ENCODE data around the gene KCNH3.
A peak's percentile ranks its signal among the peaks of the same experiment; 100 is the strongest.
"Not testable (repeated sequence)": the region's sequence is repeated elsewhere in the genome, so short reads cannot be mapped to it uniquely, and the experiment has no call there.

KCNH3 gene

DNA sequence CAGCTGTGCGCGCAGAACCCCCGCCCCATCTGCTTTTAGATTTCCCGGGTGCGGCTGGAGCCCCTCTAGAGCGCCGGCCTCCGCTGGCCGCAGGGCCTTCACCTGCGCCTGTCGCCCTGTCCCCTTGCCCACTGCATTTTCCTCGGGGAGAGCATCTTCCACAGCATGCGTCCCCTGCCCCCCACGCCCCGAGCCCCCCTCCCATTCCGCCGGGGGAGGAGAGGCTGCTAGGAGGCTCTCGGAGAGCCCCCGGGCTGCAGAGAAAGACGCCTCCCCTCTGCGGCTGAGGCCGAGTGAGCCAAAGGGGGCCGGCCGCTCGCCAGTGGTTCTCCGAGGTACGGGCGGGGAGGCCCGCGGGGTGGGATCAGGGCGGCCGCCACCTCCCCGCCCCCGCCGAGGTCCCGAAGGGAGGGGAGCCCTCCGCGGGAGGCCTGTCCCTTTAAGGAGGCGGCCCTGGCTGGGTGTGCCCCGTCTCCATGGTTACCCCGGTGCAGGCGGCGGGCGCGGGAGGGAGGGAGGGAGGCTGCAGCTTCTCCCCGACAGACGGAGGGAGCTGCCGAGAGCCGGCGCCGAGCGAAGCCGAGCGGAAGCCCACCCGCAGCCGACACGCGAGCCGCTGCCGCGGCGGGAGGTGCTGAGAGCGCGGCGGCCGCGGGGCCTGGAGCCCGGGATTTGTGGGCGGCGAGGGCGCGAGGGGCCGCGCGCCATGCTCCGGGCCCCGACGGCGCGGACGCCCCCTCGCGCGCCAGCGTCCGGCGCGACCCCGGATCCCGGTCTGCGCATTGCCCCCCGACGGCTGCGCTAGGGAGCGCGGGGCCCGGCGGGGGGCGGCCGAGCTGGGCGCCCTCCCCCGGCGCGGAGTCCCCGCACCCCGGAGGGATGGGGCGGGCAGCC lies at the start of gene KCNH3:
Gene KCNH3 (plus strand): TSS at position 521 of the 894 bp plus-strand sequence. CDS start 387 bp downstream, outside the sequence.
- peak; percentile 93 for DNase-seq

DNA sequence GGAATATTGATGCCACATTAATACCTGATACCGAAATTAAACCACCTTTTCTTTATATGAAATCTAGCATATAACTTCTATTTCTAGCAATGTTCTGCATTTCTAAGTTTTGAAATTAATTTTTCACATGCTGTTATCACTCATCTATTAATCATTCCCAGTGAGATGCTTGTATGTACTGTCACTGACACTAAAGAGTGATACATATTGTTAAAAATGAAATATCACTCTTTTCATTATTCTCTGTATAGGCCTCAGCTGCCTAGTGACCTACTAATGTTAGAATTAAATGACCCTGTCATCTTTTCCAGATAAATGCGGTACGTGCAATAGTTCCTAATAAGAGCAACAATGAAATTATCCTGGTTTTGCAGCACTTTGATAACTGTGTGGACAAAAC lies 49.7 kb upstream of the KCNH3 start:
- no peak for DNase-seq

DNA sequence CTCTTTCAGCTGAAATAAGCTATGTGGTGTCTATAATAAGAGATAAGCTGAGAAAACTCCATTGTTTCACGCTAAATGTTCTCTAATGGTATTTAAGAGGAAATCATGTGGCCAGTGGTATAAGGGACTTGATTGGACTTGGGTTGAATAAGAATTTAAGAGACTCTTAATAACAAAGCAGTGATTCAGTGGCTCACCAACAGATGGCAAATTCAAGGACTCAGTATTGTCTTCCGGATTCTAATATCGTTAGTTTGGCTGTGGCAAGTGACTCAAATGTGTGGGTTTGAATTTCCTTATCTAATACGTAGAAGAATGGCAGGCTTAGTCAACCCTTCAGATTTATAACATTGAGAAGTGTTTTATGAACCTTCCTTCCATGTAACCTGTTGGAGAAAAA lies 49.1 kb upstream of the KCNH3 start:
- DNase-seq, result no peak

DNA sequence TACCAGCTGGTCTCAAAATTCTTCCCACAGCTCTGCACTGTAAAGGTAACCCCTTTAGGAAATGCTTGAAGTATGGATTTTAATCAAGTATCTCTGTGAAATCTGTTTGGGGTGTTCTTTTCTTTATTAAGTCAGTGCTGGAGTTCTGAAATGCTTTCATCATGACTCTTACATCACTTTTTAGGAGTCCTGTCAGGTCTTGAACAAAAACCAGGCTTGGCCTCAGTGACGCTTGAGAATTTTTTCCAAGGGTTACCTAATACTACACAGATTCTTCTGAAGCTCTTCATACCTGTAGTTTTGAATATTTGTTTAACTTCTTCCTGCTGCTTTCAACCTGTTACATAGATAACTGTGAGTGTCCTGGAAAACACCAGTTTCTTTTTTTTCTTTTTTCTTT lies 47.0 kb upstream of the KCNH3 start:
- DNase-seq, result no peak

DNA sequence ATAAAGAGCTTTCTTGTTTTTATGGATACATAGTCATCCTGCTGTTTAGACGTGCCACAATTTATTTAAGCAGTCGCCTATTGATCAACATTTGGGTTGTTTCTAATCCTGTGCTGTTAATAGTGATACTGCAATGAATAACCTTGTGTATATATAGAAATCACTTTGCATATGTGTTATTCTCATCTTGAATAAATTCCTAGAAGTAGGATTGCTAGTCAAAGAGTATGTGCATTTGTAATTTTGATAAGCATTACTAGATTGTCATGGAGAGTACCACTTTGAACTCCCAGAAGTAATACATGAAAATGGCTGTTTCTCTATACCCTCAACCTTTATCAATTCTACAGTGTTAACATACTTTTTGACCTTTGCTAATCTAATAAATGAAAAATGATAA lies 44.9 kb upstream of the KCNH3 start:
- DNase-seq, result no peak

GRCh38 chr12:49496417-49497360 lies 42.1 kb upstream of the KCNH3 start:
- no peak for DNase-seq

DNA sequence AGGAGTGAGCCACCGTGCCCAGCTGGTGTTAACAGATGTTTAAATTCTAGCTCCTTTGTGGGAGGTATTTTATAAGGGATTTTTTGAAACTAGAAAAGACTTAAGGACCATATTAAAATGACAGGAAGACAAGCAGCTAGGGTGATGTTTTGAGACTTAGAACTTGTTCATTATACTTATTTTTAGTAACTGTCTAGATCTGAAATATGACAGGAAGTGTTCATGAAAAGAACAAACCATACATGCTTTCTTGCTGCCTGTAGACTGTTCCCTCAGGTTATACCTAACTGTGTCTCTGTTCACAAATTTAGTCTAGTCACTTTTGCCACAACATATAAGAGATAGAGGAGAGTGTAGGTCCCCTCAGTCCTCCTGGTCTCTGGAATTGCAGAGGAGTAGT lies 36.9 kb upstream of the KCNH3 start:
- DNase-seq, result no peak

GRCh38 chr12:49502590-49502989 lies 36.2 kb upstream of the KCNH3 start:
- no peak for DNase-seq

GRCh38 chr12:49503674-49504180 lies 35.1 kb upstream of the KCNH3 start:
- no peak for DNase-seq

- no peak for DNase-seq
These were observed 33.2 kb upstream of the KCNH3 start for GRCh38 chr12:49505672-49506071.

DNA sequence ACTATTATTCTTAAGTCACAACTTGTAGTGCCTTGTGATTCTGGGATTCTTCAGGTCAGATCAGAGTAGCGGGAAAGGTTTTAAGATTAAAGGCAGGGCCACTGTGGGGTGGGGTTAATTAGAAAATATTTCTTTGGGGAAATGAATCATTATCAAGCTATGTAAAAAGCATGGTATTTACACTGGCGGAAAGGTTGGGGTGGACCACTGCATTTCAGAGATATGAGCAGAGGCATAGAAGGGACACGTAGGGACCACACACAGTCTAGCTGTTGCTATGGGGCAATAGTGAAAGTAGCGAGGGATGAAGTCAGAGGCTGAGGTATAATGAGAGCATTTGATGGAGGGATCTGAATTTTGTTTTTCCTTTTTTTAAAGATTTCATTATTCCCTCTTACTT lies 31.7 kb upstream of the KCNH3 start:
- no peak for DNase-seq

GRCh38 chr12:49509681-49510080 lies 29.1 kb upstream of the KCNH3 start:
- not testable (repeated sequence) for DNase-seq

- no peak for DNase-seq
These were observed 27.4 kb upstream of the KCNH3 start for GRCh38 chr12:49511410-49511809.

GRCh38 chr12:49512546-49512945 lies 26.3 kb upstream of the KCNH3 start:
- no peak for DNase-seq

DNA sequence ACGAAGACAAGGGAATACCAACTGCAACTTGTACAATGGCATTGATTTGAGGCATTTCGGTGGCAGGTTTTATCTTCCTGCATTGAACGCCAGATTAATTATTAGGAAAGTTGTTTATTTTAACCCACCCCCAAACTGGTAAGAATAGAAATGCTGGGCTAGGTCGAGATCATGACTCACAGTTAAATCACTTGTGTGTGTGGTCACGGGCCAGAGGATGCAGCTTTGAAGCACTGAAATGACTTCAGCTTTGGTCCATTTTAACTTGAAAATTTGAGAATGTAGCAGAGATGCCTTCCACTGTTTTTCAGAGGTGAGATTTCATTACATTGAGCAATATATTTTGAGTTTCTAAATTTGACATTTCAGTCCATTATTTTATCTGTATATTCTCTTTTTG lies 23.6 kb upstream of the KCNH3 start:
- DNase-seq, result no peak

- no peak for DNase-seq
These were observed 19.8 kb upstream of the KCNH3 start for GRCh38 chr12:49518914-49519573.

DNA sequence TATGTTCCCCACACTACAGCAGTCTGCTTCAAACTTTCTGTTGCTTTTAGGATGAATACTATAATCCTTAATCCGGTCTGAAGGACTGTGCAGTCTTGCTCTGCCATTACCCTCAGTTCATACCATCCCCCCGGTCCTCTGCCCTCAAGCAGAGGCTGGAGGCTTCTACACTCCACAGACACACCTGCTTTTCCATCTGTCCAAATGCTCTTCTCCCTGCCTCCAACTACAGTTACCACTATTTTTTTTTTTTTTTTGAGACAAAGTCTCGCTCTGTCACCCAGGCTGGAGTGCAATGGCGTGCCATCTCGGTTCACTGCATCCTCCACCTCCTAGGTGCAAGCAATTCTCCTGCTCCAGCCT lies 19.3 kb upstream of the KCNH3 start:
- DNase-seq, result no peak

- no peak for DNase-seq
These were observed 17.4 kb upstream of the KCNH3 start for GRCh38 chr12:49521389-49521788.

GRCh38 chr12:49524660-49525324 lies 14.0 kb upstream of the KCNH3 start:
- no peak for DNase-seq

DNA sequence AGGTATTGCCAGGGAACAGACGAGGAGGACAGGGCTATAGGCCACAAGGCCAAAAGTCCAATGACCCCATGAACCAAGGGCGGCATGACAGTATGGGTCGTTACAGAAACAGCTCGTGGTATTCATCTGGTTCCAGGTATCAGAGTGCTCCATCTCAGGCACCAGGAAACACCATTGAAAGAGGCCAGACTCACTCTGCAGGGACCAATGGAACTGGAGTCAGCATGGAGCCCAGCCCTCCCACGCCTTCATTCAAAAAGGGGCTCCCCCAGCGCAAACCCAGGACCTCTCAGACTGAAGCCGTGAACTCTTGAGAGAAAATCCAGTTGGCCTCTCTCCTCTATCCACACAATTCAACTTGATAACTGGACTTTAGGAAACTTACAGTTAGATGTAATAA lies 12.9 kb upstream of the KCNH3 start:
- no peak for DNase-seq

DNA sequence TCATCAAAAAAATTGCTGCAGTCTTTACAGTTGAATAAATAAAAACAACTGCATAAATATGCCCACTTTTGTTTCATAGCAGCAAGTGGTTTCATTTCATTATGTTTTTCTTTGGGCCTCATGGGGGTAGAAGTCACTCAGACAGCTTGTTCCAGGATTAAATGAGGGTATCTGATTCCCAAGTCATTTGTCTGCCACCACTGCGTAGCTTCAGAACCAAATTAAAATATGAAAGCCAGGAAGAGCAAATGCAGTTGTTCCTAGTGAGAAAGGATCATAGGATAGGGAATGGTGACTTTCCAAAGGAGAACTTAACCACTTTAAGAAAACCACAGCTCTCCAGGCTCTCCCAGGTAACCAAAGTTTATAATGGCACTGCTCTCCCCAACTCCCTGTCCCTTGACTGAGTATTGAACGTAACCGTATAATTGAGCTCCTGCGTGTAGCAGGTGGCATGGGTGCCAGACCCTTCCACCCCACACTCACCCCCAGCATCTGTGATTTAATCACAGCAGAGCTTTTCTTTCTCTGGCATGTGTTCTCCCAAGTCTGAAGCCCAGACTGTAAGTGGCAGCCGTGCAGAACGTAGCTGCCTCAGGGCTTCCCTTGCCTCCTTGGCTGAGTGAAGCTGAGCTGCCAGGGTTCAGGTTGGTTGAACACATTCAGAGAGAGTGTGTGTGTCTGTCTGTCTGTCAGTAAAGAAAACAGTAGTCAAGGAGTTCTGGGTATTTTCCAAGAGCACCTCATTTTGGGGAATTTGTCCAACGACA lies 11.3 kb upstream of the KCNH3 start:
- DNase-seq, result no peak

GRCh38 chr12:49529414-49529813 lies 9.4 kb upstream of the KCNH3 start:
- DNase-seq, result no peak
